Activated CD8-positive, alpha-beta memory T cell treated with anti-CD3 and anti-CD28 coated beads, Interleukin-2, amount 50 U/mL, for 48 hours (primary cell): ENCODE data around the gene FLOT1.
A peak's percentile ranks its signal among the peaks of the same experiment; 100 is the strongest.
"Not testable (repeated sequence)": the region's sequence is repeated elsewhere in the genome, so short reads cannot be mapped to it uniquely, and the experiment has no call there.

ENCODE experiments used
- DNase-seq: peaks from one replicate; pipeline ENCODE4 v3.0.0-alpha.2; 2020

The FLOT1 gene

GRCh38 chr6:30743099-30744053 is 889 bp upstream of the FLOT1 start:
- peak; percentile 82 for DNase-seq

- no peak for DNase-seq
Measured at GRCh38 chr6:30741789-30742315, 635 bp downstream of the FLOT1 start.

- DNase-seq, result peak; percentile 72
Measured at GRCh38 chr6:30741063-30741779, 1.3 kb downstream of the FLOT1 start.

GRCh38 chr6:30740540-30740870 is 2.0 kb downstream of the FLOT1 start:
- no peak for DNase-seq

GRCh38 chr6:30738532-30738931 is 4.0 kb downstream of the FLOT1 start:
- no peak for DNase-seq

GRCh38 chr6:30735668-30736314 is 6.7 kb downstream of the FLOT1 start:
- no peak for DNase-seq

GRCh38 chr6:30732237-30732943 is 10.1 kb downstream of the FLOT1 start:
- DNase-seq, result no peak

GRCh38 chr6:30730601-30731435 is 11.7 kb downstream of the FLOT1 start:
- peak; percentile 89 for DNase-seq

GRCh38 chr6:30727920-30728553 is 14.4 kb downstream of the FLOT1 start:
- no peak for DNase-seq

- DNase-seq, result no peak
Measured at GRCh38 chr6:30726506-30727413, 15.7 kb downstream of the FLOT1 start.

- DNase-seq, result peak; percentile 72
Measured at GRCh38 chr6:30725713-30726505, 16.6 kb downstream of the FLOT1 start.

- DNase-seq, result no peak
Measured at GRCh38 chr6:30724906-30725667, 17.4 kb downstream of the FLOT1 start.

- DNase-seq, result not testable (repeated sequence)
Measured at GRCh38 chr6:30723843-30724741, 18.4 kb downstream of the FLOT1 start.

- not testable (repeated sequence) for DNase-seq
Measured at GRCh38 chr6:30723159-30723842, 19.2 kb downstream of the FLOT1 start.

- peak; percentile 97 for DNase-seq
Measured at GRCh38 chr6:30722280-30723112, 20.0 kb downstream of the FLOT1 start.

- DNase-seq, result peak; percentile 70
Measured at GRCh38 chr6:30722025-30722279, 20.5 kb downstream of the FLOT1 start.
